HG02852 (cell line): ENCODE results near the gene RFPL3.
"Not testable (repeated sequence)": the region's sequence is repeated elsewhere in the genome, so short reads cannot be mapped to it uniquely, and the experiment has no call there.

Experiments
- ATAC-seq: cut with Tn5 transposase; IDR thresholded peaks from one replicate; pipeline ENCODE4 v1.9.1; 2021; ENCODE audit warnings: mild to moderate bottlenecking, moderate library complexity; ENCODE audit not compliant: unreplicated experiment

The RFPL3 gene

DNA sequence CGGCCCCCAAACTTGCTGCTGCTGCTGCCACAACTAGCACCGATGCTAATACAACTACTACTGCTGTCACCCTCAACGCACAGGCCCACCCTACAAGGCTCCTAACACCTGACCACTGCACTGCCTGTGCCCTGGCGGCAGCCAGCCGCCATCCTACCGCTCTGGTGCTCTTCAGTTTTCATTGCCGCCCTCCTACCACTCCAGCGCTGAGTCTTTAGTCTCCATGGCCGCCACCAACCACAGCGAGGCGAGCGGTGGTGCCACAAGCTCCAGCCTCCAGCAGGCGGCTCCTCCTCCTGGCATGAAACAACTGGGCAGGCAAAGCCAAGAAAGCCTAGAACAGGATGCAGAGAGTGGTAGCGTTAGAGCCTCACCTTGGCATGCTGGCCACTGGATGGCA lies 5.0 kb upstream of the RFPL3 start:
- no peak for ATAC-seq

DNA sequence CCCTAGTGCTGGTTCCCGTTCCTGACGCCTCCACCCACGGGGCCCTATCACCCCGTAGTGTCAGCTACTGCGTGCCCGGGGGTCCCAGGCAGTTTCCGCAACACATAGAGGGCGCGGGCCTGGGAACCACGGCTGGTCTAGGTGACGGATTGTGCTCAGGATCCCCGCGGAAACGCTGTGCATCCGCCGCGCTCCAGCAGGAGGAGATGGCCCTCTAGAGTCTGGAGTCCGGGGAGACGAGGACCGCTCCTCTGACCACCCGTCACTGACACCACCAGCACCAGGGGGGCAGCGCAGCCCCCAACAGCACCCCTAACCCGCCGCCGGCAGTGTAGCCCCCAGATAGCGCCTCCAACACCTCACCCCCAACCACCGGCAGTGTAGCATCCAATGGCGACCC lies 4.4 kb upstream of the RFPL3 start:
- ATAC-seq = no peak

DNA sequence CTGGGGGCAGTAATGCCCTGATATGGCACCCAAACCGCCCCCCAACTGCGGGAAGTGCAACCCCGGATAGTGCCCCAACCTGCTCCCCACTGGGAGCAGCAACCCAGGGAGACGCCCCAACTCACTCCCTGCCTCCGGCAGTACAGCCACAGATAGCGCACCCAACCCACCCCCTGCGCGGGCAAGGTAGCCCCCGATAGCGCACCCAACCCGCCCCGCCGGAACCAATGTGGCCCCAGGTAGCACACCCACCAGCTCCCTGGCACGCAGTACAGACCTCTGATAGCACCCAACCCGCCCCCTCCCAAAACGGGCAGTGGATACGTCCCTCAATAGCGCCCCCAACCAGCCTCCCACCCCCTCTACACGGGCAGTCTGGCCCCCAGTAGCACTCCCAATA lies 3.8 kb upstream of the RFPL3 start:
- no peak for ATAC-seq

DNA sequence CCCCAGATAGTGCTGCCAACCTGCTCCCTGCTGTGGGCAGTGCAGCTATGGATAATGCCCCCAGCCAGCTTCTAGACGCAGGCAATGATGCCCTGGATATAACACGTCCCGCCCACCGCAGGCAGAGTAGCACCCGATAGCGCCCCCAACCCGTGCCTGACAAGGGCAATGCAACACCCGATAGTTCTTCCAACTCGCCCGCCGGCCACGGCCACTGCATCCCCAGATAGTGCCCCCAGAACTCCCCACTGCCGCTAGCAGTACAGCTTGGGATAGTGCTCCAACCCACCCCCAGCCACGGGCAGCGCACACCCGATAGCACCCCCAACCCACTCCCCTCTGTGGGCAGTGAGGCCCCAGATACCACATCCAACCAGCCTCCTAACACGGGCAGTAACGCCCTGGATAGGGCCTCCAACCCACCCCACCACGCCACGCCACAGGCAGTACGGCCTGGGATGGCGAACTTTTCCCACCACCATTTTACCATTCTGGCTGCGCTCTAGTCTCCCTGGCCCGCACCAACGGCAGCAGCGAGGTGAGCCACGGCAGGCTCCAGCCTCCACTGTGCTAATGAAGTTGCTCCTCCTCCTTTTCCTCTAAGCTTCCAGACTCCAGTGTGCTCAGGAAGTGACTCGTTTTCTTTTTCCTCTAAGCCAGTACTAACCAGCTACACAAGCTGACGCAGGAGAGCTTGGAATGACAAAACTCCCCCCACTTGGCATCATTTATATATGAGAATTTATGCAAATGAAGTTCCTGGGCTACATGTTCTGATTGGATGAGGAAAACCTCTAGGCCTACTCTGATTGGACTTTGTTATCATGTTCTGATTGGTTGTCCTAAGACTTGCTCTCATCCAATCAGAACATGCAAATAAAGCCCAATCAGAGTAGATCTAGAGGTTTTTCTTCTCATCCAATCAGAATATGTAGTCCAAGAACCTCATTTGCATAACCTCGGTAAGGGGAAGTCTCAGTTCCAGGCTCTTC lies 3.0 kb upstream of the RFPL3 start:
- no peak for ATAC-seq

DNA sequence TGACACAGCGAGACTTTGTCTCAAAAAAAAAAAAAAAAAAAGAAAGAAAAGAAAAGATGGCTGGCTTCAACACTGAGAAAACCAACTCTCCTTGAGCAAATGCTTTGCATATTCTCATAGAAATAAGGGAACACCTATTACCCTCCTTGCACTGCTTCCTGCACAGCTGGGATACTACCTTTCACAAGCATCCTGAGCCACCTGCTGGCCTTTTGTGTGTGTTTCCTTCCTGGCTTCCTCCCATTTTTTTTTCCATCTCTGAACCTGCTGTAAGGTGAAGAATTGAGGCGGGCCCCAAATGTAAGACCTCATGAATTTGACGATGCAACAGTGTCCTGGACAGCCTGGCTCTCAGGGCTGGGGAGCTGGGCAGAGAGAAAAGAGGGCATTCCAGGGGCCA lies 1.9 kb upstream of the RFPL3 start:
- ATAC-seq = no peak

DNA sequence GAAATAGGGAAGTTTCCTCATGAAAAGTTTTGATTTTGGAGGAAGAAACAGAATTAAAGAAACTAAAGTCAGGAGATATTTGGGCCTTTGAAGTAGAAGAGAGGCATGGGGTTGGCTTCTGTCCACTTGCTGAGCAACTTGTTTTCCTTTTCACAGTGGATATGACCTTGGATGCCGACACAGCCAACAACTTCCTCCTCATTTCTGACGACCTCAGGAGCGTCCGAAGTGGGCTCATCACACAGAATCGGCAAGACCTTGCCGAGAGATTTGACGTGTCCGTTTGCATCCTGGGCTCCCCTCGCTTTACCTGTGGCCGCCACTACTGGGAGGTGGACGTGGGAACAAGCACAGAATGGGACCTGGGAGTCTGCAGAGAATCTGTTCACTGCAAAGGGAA lies 2.4 kb downstream of the RFPL3 start:
- not testable (repeated sequence) for ATAC-seq

DNA sequence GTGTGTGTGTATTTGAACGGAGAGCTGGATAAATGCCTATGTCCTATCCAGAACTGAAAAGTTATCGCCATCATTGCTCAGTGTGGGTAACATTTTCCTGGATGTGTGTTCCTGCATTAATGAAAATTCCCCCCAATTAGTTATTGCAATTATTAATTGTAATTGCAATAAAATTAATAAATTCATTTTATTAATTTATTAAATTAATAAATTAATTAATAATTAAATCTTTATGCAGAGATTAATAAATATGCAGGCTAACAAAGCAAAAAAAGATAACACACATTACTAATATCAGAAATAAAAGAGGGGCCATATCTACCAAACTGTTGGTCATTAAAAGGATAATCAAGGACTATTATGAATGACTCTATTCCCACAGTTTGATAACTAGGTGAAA lies 3.6 kb downstream of the RFPL3 start:
- ATAC-seq = no peak

DNA sequence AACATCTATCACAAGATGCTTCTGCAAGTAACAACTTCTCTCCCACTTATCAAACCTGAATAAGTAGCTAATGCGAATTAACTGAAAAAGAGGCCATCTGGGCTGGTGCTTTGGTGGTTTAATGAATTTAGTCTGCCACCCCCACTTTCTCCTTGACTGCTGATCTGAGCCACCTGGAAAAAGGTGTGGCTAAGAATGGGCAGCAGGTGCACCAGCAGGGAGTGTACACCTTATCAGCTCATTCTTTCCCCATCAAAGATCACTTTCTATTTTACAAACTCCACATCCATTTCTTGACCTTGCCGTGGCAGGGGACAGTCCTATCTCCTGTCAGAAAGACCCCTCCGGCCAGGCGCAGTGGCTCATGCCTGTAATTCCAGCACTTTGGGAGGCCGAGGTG lies 6.5 kb downstream of the RFPL3 start:
- no peak for ATAC-seq

DNA sequence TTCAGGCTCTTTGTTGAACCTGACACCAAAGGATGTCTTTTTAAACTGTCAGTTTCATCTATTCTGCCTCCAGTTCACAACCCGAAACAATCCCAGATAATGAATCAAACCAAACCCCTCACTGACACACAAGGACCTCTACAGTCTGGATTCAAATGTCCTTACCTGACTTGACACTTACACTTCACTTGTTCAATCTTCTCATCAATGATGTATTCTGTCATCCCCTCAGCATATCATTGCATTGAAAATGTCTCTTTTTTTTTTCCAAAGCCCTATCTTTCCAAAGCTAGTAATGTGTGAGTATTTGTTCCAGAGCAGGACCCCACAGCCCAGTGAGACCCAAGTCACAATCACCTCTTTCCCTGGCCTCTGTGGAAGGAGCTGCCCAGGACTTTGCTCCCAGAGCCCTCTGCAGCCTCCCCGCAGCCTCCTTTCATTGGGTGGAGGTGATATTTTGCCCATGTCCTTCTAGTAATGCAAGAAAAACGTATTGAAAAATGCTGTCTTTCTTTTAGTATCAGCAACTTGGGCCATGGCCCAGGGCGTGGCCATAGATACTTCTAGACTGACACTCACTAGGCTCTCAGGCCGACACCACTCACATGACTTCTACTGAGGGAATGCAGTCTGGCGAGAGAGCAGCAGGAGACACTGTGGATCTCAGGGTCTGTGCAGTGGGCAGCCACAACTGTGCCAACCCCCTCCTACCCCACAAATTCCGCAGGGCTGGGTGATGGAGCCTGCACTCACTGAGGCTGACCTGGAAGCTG lies 18.2 kb downstream of the RFPL3 start:
- ATAC-seq = no peak

DNA sequence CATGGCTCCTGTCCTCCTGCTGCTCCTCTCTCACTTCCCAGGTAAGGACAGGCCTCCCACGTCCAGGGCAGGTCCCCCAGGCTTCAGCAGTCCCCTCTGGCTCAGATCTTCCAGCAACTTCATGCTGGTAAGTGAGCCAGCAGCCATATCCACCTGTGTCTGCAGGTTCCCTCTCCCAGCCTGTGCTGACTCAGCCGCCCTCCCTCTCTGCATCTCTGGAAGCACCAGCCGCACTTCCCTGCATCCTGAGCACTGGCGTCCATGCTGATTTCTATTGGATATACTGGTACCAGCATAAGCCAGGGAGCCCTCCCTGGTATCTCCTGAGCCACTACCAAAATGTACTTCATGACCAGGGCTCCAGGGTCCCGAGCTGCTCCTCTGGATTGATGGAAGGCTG lies 19.0 kb downstream of the RFPL3 start:
- no peak for ATAC-seq

DNA sequence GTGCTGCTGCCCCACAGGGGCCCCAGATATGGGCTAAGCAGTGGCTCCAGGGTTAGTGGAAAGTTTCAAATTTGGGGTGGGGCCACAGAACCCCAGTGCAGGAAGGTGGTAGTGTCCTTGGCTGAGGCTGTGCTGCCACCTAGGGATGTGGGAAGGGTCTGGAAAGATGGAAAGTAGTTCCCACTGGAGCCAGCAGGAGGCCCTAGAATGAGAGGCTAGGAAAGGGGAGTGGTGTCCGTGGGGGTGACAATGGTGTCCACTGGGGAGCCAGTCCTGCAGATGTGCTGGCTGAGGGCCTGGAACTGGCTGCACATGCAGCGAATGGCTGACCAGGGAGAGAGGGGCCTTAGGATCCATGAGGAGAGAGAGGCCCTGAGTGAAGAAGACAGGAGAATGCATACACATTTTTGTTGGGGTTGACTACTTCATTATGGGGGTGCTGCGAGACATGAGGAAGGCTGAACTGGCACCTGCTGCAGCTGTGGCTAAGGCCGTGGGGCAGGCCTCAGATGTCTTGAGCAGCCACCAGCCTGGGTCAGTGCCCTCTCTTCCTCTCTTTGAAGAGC lies 21.1 kb downstream of the RFPL3 start:
- no peak for ATAC-seq

DNA sequence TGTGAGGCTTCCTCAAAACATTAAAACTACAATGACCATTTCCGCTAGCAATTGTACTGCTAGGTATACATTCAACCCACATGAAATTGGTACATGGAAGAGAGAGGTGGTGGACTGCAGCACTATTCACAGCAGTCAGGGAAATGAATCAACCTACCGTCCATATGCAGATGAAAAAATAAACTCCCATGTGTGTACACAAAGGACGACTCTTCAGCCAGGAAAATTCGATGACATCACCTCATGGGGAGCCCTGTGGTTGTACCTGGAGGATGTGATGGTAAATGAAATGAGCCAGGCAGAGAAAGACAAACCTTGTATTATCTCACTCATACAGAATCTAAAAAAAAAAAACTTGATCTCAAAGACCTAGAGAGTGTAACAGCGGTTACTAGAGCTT lies 23.3 kb downstream of the RFPL3 start:
- no peak for ATAC-seq

DNA sequence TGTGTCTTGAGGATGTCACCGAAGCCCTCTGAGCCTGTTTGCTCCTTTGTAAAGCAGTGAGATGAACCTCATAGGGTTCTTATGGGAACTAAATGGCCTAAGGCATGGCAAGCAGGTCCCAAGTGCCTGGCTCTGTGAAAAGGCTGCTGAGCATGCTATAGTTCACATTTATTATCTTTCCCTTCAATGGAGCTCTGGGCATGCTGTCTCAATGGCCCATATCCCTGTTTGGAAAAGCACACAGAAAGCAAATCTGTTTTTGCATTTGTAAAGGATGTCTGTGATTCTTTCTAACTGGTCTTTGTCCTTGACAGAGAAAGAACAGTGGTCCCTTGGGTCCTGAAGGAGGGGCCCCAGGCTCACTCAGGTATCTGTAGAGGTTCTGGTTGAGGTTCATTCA lies 28.0 kb downstream of the RFPL3 start:
- no peak for ATAC-seq

DNA sequence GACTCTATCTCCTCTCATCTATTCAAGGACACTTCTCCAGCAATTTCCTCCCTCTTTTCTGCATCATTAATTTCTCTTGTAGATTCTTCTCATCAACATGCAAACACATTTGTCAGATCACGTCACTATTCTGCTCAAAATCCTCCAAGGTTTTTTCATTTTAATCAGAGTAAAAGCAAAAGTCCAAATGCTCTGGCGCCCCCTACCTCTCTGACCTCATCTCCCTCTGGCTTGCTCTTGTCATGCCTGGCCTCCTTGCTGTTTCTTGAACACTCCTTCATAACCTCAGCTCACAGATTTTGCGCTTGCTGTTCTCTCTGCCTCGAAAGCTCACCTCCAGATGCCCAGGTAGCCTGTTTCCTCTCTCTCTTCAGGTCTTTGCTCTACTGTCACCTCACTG lies 32.0 kb downstream of the RFPL3 start:
- ATAC-seq = no peak

DNA sequence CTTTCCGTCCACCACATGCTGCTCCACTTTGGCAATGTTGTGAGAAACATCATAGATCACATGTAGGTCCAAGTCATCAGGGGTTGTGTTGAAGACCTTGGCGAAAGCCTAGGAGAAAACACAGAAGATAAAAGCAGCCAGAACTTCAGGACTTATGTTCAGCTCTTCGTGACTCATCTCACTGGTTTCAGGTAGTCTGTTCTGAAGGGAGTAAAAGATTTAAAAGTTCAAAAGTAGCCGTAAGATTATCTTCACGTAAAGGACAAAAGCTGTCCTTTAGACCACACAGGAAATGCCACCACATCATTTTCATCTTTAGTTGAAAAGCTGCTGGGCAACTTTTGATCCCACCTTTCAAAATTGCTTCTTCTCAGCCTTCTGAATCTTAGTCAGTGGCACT lies 37.4 kb downstream of the RFPL3 start:
- ATAC-seq = no peak

DNA sequence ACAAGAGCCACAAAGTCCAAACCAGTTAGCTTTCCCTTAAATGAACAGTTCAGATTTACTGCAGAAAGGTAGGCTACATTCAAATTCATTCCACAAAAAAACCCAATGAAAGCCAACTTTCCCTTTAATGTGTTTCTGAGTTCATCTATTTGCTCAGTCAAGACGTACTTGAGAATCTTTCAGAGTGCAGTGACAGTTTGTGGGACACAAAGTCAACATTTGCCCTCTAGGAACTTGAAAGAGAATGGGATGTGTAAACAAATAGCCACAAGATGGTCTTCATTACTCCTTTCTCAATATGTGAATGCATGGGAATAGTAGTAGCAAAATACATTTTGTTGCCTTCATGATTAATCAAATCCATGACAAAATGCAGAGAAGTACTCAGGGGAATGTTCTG lies 38.6 kb downstream of the RFPL3 start:
- ATAC-seq = no peak

DNA sequence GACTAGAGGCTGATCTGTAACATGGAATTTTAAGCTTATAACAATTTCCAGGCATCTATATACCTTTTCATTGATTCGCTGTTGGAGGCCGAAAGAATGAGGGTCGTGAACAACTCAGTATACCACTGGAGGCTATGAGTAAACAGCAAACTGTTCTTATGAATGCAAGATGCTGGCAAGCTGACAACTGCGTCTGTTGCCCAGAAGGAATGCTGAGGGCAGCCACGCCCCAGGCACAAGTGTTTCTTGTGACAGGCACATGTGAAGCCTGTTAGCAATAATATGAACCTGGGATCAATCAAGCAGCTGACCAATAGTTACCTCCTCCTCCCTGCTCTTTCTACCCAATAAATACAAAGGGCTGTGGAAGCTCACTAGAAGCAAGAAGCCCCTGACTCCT lies 39.1 kb downstream of the RFPL3 start:
- no peak for ATAC-seq

DNA sequence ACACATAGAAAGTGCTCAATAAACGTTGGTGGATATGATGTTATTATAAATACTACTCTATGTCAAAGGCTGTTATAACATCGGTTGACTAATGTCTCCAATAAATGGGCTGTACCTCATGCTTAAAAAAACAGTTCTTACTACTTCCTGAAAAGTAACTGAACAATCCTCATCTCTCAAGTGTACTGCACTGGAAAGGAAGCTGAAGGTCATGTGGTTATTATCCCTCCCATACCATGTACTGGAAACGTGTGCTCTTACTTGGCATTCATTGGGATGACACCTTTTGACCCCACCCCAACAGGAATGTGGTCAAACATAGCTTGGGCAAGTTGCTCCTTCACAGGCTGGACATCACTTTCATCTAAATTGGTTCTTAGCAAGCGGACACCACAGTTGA lies 43.8 kb downstream of the RFPL3 start:
- ATAC-seq = no peak

DNA sequence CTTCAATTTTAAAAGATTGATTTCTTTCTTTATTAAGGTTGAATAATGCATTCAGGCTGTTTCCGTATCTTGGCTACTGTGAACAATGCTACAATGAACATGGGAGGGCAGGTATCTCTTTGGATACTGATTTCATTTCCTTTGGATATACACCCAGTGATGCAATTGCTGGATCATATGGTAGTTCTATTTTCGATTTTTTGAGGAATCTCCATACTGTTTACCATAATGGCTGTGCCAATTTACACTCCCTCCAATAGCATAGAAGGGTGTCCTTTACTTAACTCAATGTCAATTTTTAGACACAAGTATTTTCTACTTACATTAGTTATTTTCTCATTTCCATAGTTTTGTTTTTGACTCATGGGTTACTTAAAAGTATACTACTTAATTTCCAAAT lies 46.4 kb downstream of the RFPL3 start:
- ATAC-seq = no peak

DNA sequence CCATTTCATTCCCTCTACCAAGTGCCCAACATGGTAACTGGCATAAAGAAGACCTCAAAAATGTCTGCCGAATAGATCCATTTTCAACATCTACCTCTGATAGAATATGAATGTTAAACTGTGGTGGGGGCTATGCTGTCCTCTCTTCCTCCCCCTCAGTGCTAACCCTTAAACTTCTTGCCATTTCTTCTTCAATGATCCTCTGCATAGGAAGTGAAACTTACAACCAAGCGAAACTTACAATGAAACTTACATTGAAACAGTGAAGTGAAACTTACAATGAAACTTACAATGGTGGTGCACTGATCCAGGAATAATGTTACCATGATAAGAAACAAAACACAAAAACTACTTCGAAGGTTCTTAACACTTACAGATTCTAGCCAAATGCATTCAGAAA lies 49.6 kb downstream of the RFPL3 start:
- ATAC-seq = peak; percentile 56

DNA sequence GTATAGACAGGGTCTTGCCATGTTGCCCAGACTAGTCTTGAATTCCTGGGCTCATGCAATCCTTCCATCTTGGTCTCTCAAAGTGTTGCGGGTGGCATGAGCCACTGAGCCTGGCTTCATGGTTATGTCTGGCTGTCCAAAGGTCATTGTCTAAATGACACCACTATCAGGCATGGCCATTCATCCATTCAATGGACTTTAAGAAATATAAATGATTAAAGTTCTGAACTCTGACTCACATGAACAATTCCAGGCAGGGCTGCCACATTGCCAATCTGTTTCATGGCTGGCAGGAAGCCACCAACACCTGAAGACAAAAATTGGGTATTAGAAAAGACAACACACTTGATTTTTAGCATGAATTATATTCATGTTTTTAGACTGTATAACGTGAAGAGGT lies 50.3 kb downstream of the RFPL3 start:
- no peak for ATAC-seq

DNA sequence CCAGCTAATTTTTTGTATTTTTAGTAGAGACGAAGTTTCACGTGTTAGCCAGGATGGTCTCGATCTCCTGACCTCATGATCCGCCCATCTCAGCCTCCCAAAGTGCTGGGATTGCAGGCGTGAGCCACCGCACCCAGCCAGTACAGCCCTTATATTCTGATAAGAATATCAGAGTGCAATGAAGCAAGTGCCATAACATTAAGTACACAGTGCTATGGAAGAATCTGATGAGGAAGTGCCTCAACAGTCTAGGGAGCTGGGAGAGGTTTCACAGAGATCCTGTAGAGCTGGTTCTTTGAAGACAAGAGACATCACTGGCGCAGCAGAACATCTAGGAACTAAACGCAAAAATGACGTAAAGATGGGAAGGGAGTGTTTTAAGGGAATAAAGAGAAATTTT lies 52.3 kb downstream of the RFPL3 start:
- ATAC-seq = no peak
